GM12878 (cell line): ENCODE data around the gene ATF6B. TPM values are rescaled to one million over a fixed set of nuclear protein-coding genes. Genes with fewer than 3 reads are reported as not detected.

Experiments
- BACH1 ChIP-seq: fragments of 450-650 bp; IDR thresholded peaks from 2 replicates; pipeline ENCODE4 v1.6.1; 2017; ENCODE audit warnings: mild to moderate bottlenecking, borderline replicate concordance
- BHLHE40 ChIP-seq, 2 experiments: fragments of 450-650 bp in 1 of 2; IDR thresholded peaks; 2 replicates each; pipeline ENCODE4 v1.6.1; 2011 to 2017; ENCODE audit warnings: low read depth in 2 of 2, borderline replicate concordance in 1 of 2, improper control_type of control experiment in 1 of 2, low read length in 1 of 2, mild to moderate bottlenecking in 1 of 2
- ESRRA ChIP-seq: IDR thresholded peaks from 2 replicates; pipeline ENCODE4 v1.6.1; 2012; ENCODE audit warnings: mild to moderate bottlenecking, low read length, improper control_type of control experiment
- FOS ChIP-seq: IDR thresholded peaks from 3 replicates; pipeline ENCODE4 v1.6.1; 2011; ENCODE audit warnings: borderline replicate concordance; ENCODE audit not compliant: insufficient read length; ENCODE audit errors: extremely low read depth
- IKZF1 ChIP-seq: fragments of 450-650 bp; conservative IDR thresholded peaks from 2 replicates; pipeline ENCODE4 v1.6.1; 2017; ENCODE audit warnings: antibody characterized with exemption, mild to moderate bottlenecking
- MYC ChIP-seq: IDR thresholded peaks from 2 replicates; pipeline ENCODE4 v1.6.1; 2011; ENCODE audit warnings: mild to moderate bottlenecking, low read length, moderate library complexity, inconsistent platforms; ENCODE audit not compliant: insufficient read depth, insufficient replicate concordance, insufficient read length, severe bottlenecking
- NFIC ChIP-seq: IDR thresholded peaks from 2 replicates; pipeline ENCODE4 v1.6.1; 2012; ENCODE audit warnings: low read depth, mild to moderate bottlenecking, inconsistent platforms, low read length, moderate library complexity
- POU2F2 ChIP-seq: IDR thresholded peaks from 3 replicates; pipeline ENCODE4 v1.6.1; 2011; ENCODE audit warnings: low read depth, mild to moderate bottlenecking, low read length, borderline replicate concordance
- RCOR1 ChIP-seq: conservative IDR thresholded peaks from 2 replicates; pipeline ENCODE4 v1.6.1; 2012; ENCODE audit warnings: low read depth, low read length, improper control_type of control experiment
- SMC3 ChIP-seq: IDR thresholded peaks from 2 replicates; pipeline ENCODE4 v1.6.1; 2011; ENCODE audit warnings: low read length, improper control_type of control experiment, borderline replicate concordance
- SPI1 ChIP-seq: IDR thresholded peaks from 2 replicates; pipeline ENCODE4 v1.6.1; 2011; ENCODE audit warnings: low read depth, mild to moderate bottlenecking, low read length, moderate library complexity, borderline replicate concordance; ENCODE audit not compliant: insufficient read depth
- TCF3 ChIP-seq: IDR thresholded peaks from 2 replicates; pipeline ENCODE4 v1.6.1; 2012; ENCODE audit warnings: low read depth, mild to moderate bottlenecking, low read length, borderline replicate concordance; ENCODE audit not compliant: insufficient read depth
- polyA plus RNA-seq, 11 experiments: library from polyadenylated mRNA; depleted of rRNA in 4 of 11; unstranded in 6 of 11; stranded (reverse) in 5 of 11; fragments of >200 nt; fragmentation: Nextera tagmentation in 4 of 11; fragmentation: Illumina TruSeq in 1 of 11; extraction: Ambion mirVana in 4 of 11; extraction: Trizol in 1 of 11; gene quantifications; 1 replicate in 1 of 11; 2 replicates in 10 of 11; pipeline versions ENCODE4 v1.2.1 to v1.2.3, GENCODE V29; 2011 to 2016; ENCODE audit warnings: inconsistent platforms in 2 of 11, missing spikeins in 2 of 11, low read depth in 1 of 11
- total RNA-seq, 4 experiments: library from RNA; depleted of rRNA in 3 of 4; stranded (reverse); fragments of >200 nt in 3 of 4; fragmentation: Illumina TruSeq in 1 of 4; extraction: Trizol in 1 of 4; gene quantifications; 2 replicates each; pipeline versions ENCODE4 v1.2.1 to v1.2.3, GENCODE V29; 2013 to 2021

ATF6B gene
- total and polyA plus RNA-seq, 10 of the 15 experiments (the other 5 are each of a cell fraction or from before 2014, with no cell fraction given): 13.6 to 83.9 (median 44.0) TPM

- TF ChIP-seq POU2F2 (peak; percentile 30; the same call in 1 of the 3 replicates), SMC3 (peak; percentile 51; the same call in 1 of the 2 replicates), ESRRA (no peak), BHLHE40 (IDR thresholded peaks at IDR 0.05; ENCODE audit: borderline replicate concordance in 1 of 2, low read depth in 2 of 2, low read length in 1 of 2) (peak in 1 of 2 experiments; percentile 22; a peak in 1 of 4 replicates), BACH1 (no peak; the same call in 1 of the 2 replicates), IKZF1 (peak; percentile 26), SPI1 (peak; percentile 32; the same call in 1 of the 2 replicates), FOS (no peak), NFIC (no peak), TCF3 (peak; percentile 62; the same call in 1 of the 2 replicates), MYC (no peak), RCOR1 (no peak)
Measured at GRCh38 chr6:32154514-32155161, 26.6 kb upstream of the ATF6B start (continued).
